Activated CD4-positive, alpha-beta T cell treated with anti-CD3 and anti-CD28 coated beads for 36 hours (primary cell): ENCODE data around the gene ZBTB18. TPM values are rescaled to one million over a fixed set of nuclear protein-coding genes. Genes with fewer than 3 reads are reported as not detected.
A peak's percentile ranks its signal among the peaks of the same experiment; 100 is the strongest.
"Not testable (repeated sequence)": the region's sequence is repeated elsewhere in the genome, so short reads cannot be mapped to it uniquely, and the experiment has no call there.

Experiments used
- ATAC-seq: fragments of 200-7000 bp; cut with Tn5 transposase; one replicate; pipeline ENCODE4 v1.10.0; 2021; ENCODE audit warnings: mild to moderate bottlenecking, moderate library complexity
- CTCF ChIA-PET: fragments of 350-600 bp; sonication (Branson Sonifier 250); formaldehyde crosslinking; loops from one replicate; lab custom pipeline; 2021; ENCODE audit warnings: antibody characterized with exemption; lab: Charles Lee
- POLR2A ChIA-PET: fragments of 350-600 bp; sonication (Branson Sonifier 250); formaldehyde crosslinking; loops from one replicate; lab custom pipeline; 2021; ENCODE audit warnings: antibody characterized with exemption, inconsistent platforms; lab: Charles Lee
- DNase-seq: peaks from one replicate; pipeline ENCODE4 v3.0.0-alpha.2; 2020
- H3K27ac Mint-ChIP-seq: one replicate; pipeline ENCODE4 v1.8.0; 2021; ENCODE audit warnings: mixed read lengths
- H3K27me3 Mint-ChIP-seq: one replicate; pipeline ENCODE4 v1.8.0; 2021; ENCODE audit warnings: mixed read lengths
- H3K36me3 Mint-ChIP-seq: one replicate; pipeline ENCODE4 v1.8.0; 2021; ENCODE audit warnings: low read depth, mixed read lengths
- H3K4me1 Mint-ChIP-seq: one replicate; pipeline ENCODE4 v1.8.0; 2021; ENCODE audit warnings: mixed read lengths
- H3K4me3 Mint-ChIP-seq: one replicate; pipeline ENCODE4 v1.8.0; 2021; ENCODE audit warnings: mild to moderate bottlenecking, moderate library complexity, mixed read lengths
- H3K9me3 Mint-ChIP-seq: one replicate; pipeline ENCODE4 v1.8.0; 2021; ENCODE audit warnings: low read depth, mixed read lengths
- intact Hi-C, 2 experiments: fragments of 100-400 bp; cut with DNase I in 1 of 2; cut with micrococcal nuclease in 1 of 2; formaldehyde crosslinking; loops; one replicate each; pipeline versions ENCODE4 v1.14.2 to v1.15.1; 2022 to 2024; cut with DNase I, micrococcal nuclease
- total RNA-seq, 2 experiments: library from RNA; stranded (reverse); gene quantifications; one replicate each; pipeline ENCODE4 v1.2.3, GENCODE V29; 2021

Gene ZBTB18
- total RNA-seq: 1 to 10 TPM; 5.0 to 5.3 TPM

GRCh38 chr1:244050835-244051444, at the start of gene ZBTB18:
Gene ZBTB18, plus strand, starts transcription at chr1:244051283. Its CDS starts 149 bp downstream, at chr1:244051432.
- H3K9me3 Mint-ChIP-seq: no peaks in the 10 kb centered on the region
- intact Hi-C loops: no loop called here
- H3K4me3 Mint-ChIP-seq: peak within 1 kb of the TSS; percentile 96
- DNase-seq (peak; percentile 18), ATAC-seq (no peak)
- ChIA-PET POLR2A (no interaction called here), CTCF (interaction anchor here (1.3 to 1.6 kb wide), 4 partner anchors 10 to 221 kb away, joined by 4 to 9 read pairs (median 5); no protein-coding TSS in a partner anchor)
- H3K27ac Mint-ChIP-seq: peak within 1 kb of the TSS; percentile 73
- peaks cover 30% of the 10 kb centered on the region for H3K4me1 Mint-ChIP-seq
- peaks cover 2% of the 10 kb centered on the region for H3K36me3 Mint-ChIP-seq
- H3K27me3 Mint-ChIP-seq: no peaks in the 10 kb centered on the region

GRCh38 chr1:244002721-244003120, 48.4 kb upstream of the ZBTB18 start:
- intact Hi-C loops: no loop called here

GRCh38 chr1:244005455-244005854, 45.6 kb upstream of the ZBTB18 start:
- no peak overlapping the region for H3K27ac Mint-ChIP-seq
- no peak overlapping the region for H3K4me3 Mint-ChIP-seq
- no peaks in the 10 kb centered on the region for H3K27me3 Mint-ChIP-seq
- ATAC-seq: no peak
- intact Hi-C loops: no loop called here
- POLR2A ChIA-PET: no interaction called here
- DNase-seq: no peak
- no peaks in the 10 kb centered on the region for H3K36me3 Mint-ChIP-seq
- CTCF ChIA-PET: interaction anchor here (1.3 kb wide), 1 partner anchor 14 kb away, joined by 4 read pairs; no protein-coding TSS in a partner anchor
- peaks cover 27% of the 10 kb centered on the region for H3K4me1 Mint-ChIP-seq
- H3K9me3 Mint-ChIP-seq: no peaks in the 10 kb centered on the region

More at GRCh38 chr1:244002721-244003120, 48.4 kb upstream of the ZBTB18 start:
- Mint-ChIP-seq H3K4me3 (no peak overlapping the region), H3K4me1 (peaks cover 20% of the 10 kb centered on the region), H3K36me3 (no peaks in the 10 kb centered on the region), H3K9me3 (no peaks in the 10 kb centered on the region), H3K27ac (no peak overlapping the region), H3K27me3 (no peaks in the 10 kb centered on the region)
- ChIA-PET CTCF (no interaction called here), POLR2A (interaction anchor here (0.6 kb wide), 1 partner anchor 16 kb away, joined by 6 read pairs; no protein-coding TSS in a partner anchor)
- ATAC-seq (no peak), DNase-seq (no peak)

GRCh38 chr1:244006381-244006901, 44.6 kb upstream of the ZBTB18 start:
- DNase-seq: no peak
- Mint-ChIP-seq H3K36me3 (no peaks in the 10 kb centered on the region), H3K27me3 (no peaks in the 10 kb centered on the region), H3K27ac (no peak overlapping the region), H3K9me3 (no peaks in the 10 kb centered on the region), H3K4me3 (no peak overlapping the region), H3K4me1 (peaks cover 29% of the 10 kb centered on the region)
- ChIA-PET CTCF (interaction anchor here (1.3 kb wide), 1 partner anchor 14 kb away, joined by 4 read pairs; no protein-coding TSS in a partner anchor), POLR2A (no interaction called here)
- ATAC-seq: no peak
- intact Hi-C loops: no loop called here

- DNase-seq: no peak
- Mint-ChIP-seq H3K27ac (no peak overlapping the region), H3K36me3 (no peaks in the 10 kb centered on the region), H3K4me3 (no peak overlapping the region), H3K27me3 (no peaks in the 10 kb centered on the region), H3K4me1 (peaks cover 26% of the 10 kb centered on the region), H3K9me3 (no peaks in the 10 kb centered on the region)
- CTCF ChIA-PET: no interaction called here
- ATAC-seq: no peak
- intact Hi-C loops: no loop called here
- POLR2A ChIA-PET: no interaction called here
Observed at GRCh38 chr1:244006961-244007360, 44.1 kb upstream of the ZBTB18 start.

GRCh38 chr1:244010191-244010590, 40.9 kb upstream of the ZBTB18 start:
- ATAC-seq (peak; percentile 100), DNase-seq (peak; percentile 80)
- intact Hi-C loops: no loop called here
- POLR2A ChIA-PET: no interaction called here
- no peaks in the 10 kb centered on the region for H3K9me3 Mint-ChIP-seq
- no peak overlapping the region for H3K27ac Mint-ChIP-seq
- CTCF ChIA-PET: interaction anchor here (0.6 kb wide), 2 partner anchors 201 to 431 kb away, joined by 3 read pairs; no protein-coding TSS in a partner anchor
- no peaks in the 10 kb centered on the region for H3K27me3 Mint-ChIP-seq
- no peak overlapping the region for H3K4me3 Mint-ChIP-seq
- H3K36me3 Mint-ChIP-seq: no peaks in the 10 kb centered on the region
- peaks cover 9% of the 10 kb centered on the region for H3K4me1 Mint-ChIP-seq

GRCh38 chr1:244010703-244011123, 40.4 kb upstream of the ZBTB18 start:
- no peaks in the 10 kb centered on the region for H3K36me3 Mint-ChIP-seq
- CTCF ChIA-PET: no interaction called here
- POLR2A ChIA-PET: no interaction called here
- H3K4me1 Mint-ChIP-seq: peaks cover 9% of the 10 kb centered on the region
- H3K27me3 Mint-ChIP-seq: no peaks in the 10 kb centered on the region
- no peak for ATAC-seq
- H3K4me3 Mint-ChIP-seq: no peak overlapping the region
- no peaks in the 10 kb centered on the region for H3K9me3 Mint-ChIP-seq
- no peak for DNase-seq
- H3K27ac Mint-ChIP-seq: no peak overlapping the region
- intact Hi-C loops: no loop called here

GRCh38 chr1:244011271-244011670, 39.8 kb upstream of the ZBTB18 start:
- ChIA-PET CTCF (no interaction called here), POLR2A (no interaction called here)
- DNase-seq: no peak
- Mint-ChIP-seq H3K36me3 (no peaks in the 10 kb centered on the region), H3K27me3 (no peaks in the 10 kb centered on the region), H3K4me1 (peaks cover 9% of the 10 kb centered on the region), H3K9me3 (no peaks in the 10 kb centered on the region), H3K27ac (no peak overlapping the region), H3K4me3 (no peak overlapping the region)
- intact Hi-C loops: no loop called here
- ATAC-seq: no peak

- DNase-seq (no peak), ATAC-seq (no peak)
- intact Hi-C loops: no loop called here
- H3K36me3 Mint-ChIP-seq: no peaks in the 10 kb centered on the region
- no peaks in the 10 kb centered on the region for H3K27me3 Mint-ChIP-seq
- ChIA-PET CTCF (no interaction called here), POLR2A (no interaction called here)
- no peak overlapping the region for H3K4me3 Mint-ChIP-seq
- H3K4me1 Mint-ChIP-seq: peaks cover 9% of the 10 kb centered on the region
- no peaks in the 10 kb centered on the region for H3K9me3 Mint-ChIP-seq
- H3K27ac Mint-ChIP-seq: no peak overlapping the region
Observed at GRCh38 chr1:244011786-244012185, 39.3 kb upstream of the ZBTB18 start.

- no peaks in the 10 kb centered on the region for H3K36me3 Mint-ChIP-seq
- no peak overlapping the region for H3K4me3 Mint-ChIP-seq
- no peak overlapping the region for H3K27ac Mint-ChIP-seq
- no peaks in the 10 kb centered on the region for H3K9me3 Mint-ChIP-seq
- ChIA-PET POLR2A (no interaction called here), CTCF (no interaction called here)
- no peak for ATAC-seq
- peaks cover 9% of the 10 kb centered on the region for H3K4me1 Mint-ChIP-seq
- DNase-seq: no peak
- intact Hi-C loops: no loop called here
- no peaks in the 10 kb centered on the region for H3K27me3 Mint-ChIP-seq
Observed at GRCh38 chr1:244012202-244012601, 38.9 kb upstream of the ZBTB18 start.

GRCh38 chr1:244013100-244013499, 38.0 kb upstream of the ZBTB18 start:
- DNase-seq: no peak
- CTCF ChIA-PET: no interaction called here
- Mint-ChIP-seq H3K27ac (no peak overlapping the region), H3K4me3 (no peak overlapping the region), H3K4me1 (peaks cover 9% of the 10 kb centered on the region), H3K9me3 (no peaks in the 10 kb centered on the region), H3K27me3 (no peaks in the 10 kb centered on the region), H3K36me3 (no peaks in the 10 kb centered on the region)
- POLR2A ChIA-PET: no interaction called here
- ATAC-seq: no peak
- intact Hi-C loops: no loop called here

- POLR2A ChIA-PET, H3K27ac Mint-ChIP-seq, CTCF ChIA-PET, H3K4me3 Mint-ChIP-seq, intact Hi-C loops, H3K9me3 Mint-ChIP-seq, H3K27me3 Mint-ChIP-seq, DNase-seq, H3K36me3 Mint-ChIP-seq, H3K4me1 Mint-ChIP-seq, ATAC-seq: not testable (repeated sequence)
Observed at GRCh38 chr1:244014862-244015261, 36.2 kb upstream of the ZBTB18 start.
